Activated CD4-positive, alpha-beta T cell treated with anti-CD3 and anti-CD28 coated beads for 48 hours (primary cell): ENCODE results near the gene TERB2.
"Not testable (repeated sequence)": the region's sequence is repeated elsewhere in the genome, so short reads cannot be mapped to it uniquely, and the experiment has no call there.

Experiments used
- DNase-seq: peaks from one replicate; pipeline ENCODE4 v3.0.0-alpha.2; 2020

TERB2 gene

GRCh38 chr15:45003731-45004410 lies 47.4 kb downstream of the TERB2 start:
- not testable (repeated sequence) for DNase-seq

DNA sequence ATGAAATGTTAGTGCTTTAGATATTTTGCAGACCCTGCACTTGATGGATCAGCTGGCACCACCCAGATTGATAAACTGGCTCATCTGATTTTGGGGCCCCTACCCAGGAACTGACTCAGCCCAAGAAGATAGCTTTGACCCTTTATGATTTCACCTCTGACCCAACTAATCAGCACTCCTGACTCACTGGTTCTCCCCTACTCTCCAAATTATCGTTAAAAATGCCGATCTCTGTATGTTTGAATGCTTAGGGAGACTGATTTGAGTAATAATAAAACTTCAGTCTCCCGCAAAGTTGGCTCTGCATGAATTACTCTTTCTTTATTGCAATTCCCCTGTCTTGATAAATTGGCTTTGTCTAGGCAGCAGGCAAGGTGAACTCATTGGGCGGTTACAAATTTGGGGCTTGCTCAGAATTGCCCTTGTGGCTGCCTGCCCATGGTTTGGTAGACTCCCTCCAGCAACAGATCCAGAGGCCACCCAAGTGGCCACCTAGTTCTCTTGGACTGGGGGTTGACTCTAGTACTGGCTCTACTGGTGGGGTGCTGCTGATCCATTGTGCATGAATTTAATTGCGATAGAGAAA lies 48.2 kb downstream of the TERB2 start:
- DNase-seq: not testable (repeated sequence)

DNA sequence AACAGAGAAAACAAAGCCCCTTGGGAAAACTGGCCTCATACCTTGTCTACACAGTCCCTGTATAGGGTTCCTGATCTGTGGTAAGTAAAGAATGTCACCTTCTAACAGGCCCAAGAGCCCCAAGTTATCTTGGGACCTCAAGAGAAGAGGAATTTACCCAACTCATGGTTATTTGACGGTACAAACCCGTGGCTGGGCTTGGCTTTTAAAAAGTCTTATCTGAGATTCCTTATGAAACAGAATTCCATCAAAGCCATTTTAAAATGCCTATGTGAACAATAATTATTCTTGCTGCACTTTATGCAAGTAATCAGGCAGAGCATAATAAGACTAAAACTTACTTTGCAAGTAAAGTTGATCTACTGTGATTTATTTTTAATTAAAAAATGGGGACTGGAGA lies 52.6 kb downstream of the TERB2 start:
- DNase-seq: no peak

DNA sequence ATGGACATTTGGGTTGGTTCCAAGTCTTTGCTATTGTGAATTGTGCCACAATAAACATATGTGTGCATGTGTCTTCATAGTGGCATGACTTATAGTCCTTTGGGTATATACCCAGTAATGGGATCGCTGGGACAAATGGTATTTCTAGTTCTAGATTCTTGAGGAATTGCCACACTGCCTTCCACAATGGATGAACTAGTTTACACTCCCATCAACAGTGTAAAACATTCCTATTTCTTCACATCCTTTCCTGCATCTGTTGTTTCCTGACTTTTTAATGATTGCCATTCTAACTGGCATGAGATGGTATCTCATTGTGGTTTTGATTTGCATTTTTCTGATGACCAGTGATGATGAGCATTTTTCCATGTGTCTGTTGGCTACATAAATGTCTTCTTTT lies 58.6 kb downstream of the TERB2 start:
- not testable (repeated sequence) for DNase-seq

DNA sequence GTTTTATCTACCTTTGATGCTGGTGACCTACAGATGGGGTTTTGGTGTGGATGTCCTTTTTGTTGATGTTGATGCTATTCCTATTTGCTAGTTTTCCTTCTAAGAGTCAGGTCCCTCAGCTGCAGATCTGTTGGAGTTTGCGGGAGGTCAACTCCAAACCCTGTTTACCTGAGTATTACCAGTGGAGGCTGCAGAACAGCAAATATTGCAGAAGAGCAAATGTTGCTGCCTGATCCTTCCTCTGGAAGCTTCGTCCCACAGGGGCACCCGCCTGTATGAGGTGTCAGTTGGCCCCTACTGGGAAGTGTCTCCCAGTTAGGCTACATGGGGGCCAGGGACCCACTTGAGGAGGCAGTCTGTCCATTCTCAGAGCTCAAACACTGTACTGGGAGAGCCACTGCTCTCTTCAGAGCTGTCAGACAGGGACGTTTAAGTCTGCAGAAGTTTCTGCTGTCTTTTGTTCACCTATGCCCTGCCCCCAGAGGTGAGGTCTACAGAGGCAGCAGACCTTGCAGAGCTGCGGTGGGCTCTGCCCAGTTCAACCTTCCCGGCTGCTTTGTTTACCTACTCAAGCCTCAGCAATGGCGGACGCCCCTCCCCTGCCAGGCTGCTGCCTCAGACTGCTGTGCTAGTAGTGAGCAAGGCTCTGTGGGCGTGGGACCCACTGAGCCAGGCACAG lies 63.9 kb downstream of the TERB2 start:
- not testable (repeated sequence) for DNase-seq

- DNase-seq: not testable (repeated sequence)
Observed at GRCh38 chr15:45020901-45021259, 64.4 kb downstream of the TERB2 start.

GRCh38 chr15:45021348-45021747 lies 64.9 kb downstream of the TERB2 start:
- DNase-seq: no peak

- peak; percentile 96 for DNase-seq
Observed at GRCh38 chr15:45022871-45023658, 66.6 kb downstream of the TERB2 start, which contains the start of gene SORD. Gene SORD, plus strand, starts transcription at chr15:45023195. Its CDS starts 89 bp downstream, at chr15:45023284.

DNA sequence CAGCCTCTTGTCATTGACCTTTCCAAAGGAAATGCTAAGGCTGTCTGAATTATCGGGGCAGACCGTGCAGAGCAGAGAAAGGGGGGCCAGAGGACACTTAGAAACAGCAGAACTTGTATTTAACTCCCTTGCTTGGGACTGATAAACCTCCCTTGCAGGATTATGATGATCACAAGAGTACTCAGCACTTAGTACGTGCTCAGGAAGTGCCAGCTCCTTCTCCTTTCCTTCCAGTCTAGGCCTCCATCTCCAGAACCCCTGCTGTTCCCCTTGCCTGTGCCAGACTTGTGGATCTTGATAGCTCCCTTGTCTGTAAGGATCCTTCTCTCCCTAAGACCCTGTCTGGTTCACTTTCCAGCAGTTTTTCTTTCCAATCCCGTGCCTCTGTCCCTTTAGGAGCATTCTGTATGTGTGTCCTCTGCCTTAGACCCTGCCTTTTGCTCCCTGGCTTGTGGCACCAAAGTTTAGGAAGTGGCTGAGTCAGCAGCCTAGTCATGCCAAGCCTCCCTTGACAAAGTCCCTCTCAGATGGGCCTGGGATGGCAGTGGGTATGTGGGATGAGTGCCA lies 67.3 kb downstream of the TERB2 start:
- peak; percentile 4 for DNase-seq

- DNase-seq: not testable (repeated sequence)
Observed at GRCh38 chr15:45024649-45025048, 68.2 kb downstream of the TERB2 start.

GRCh38 chr15:45025627-45026026 lies 69.1 kb downstream of the TERB2 start:
- not testable (repeated sequence) for DNase-seq

GRCh38 chr15:45026651-45027190 lies 70.2 kb downstream of the TERB2 start:
- no peak for DNase-seq

GRCh38 chr15:45027220-45027619 lies 70.7 kb downstream of the TERB2 start:
- DNase-seq: no peak
